Fibroblast of lung (primary cell): ENCODE results near the gene CFAP46. TPM values are rescaled to one million over a fixed set of nuclear protein-coding genes. Genes with fewer than 3 reads are reported as not detected.

Experiments
- DNase-seq, 2 donors: peaks; one replicate each; pipeline versions ENCODE4 v3.0.0 to v3.0.0-alpha.2; 2010; ENCODE audit warnings: low read depth in 2 of 2
- H2AFZ ChIP-seq: 2 replicates; pipeline ENCODE4 v1.5.1; 2012; ENCODE audit warnings: low read length, control low read depth, inconsistent platforms
- H3K27ac ChIP-seq: 2 replicates; pipeline ENCODE4 v1.5.1; 2011; ENCODE audit warnings: low read length, control low read depth; ENCODE audit not compliant: insufficient read depth
- H3K27me3 ChIP-seq: 2 replicates; pipeline ENCODE4 v1.5.1; 2011; ENCODE audit warnings: mild to moderate bottlenecking, low read length; ENCODE audit not compliant: control insufficient read depth, insufficient read depth
- H3K36me3 ChIP-seq: 2 replicates; pipeline ENCODE4 v1.5.1; 2011; ENCODE audit warnings: low read length; ENCODE audit not compliant: control insufficient read depth, insufficient read depth
- H3K4me1 ChIP-seq: 2 replicates; pipeline ENCODE4 v1.5.1; 2011; ENCODE audit warnings: low read length; ENCODE audit not compliant: control insufficient read depth, insufficient read depth; ENCODE audit errors: extremely low read depth
- H3K4me2 ChIP-seq: 2 replicates; pipeline ENCODE4 v1.5.1; 2011; ENCODE audit warnings: low read length, control low read depth; ENCODE audit not compliant: insufficient read depth; ENCODE audit errors: extremely low read depth
- H3K4me3 ChIP-seq, 4 experiments: fragments of 200-600 bp in 1 of 4; sonication (generic) in 1 of 4; replicated peaks in 1 of 4; 2 replicates each; pipeline ENCODE4 v1.5.1; 2011 to 2016; ENCODE audit warnings: low read length in 4 of 4, low read depth in 3 of 4, mild to moderate bottlenecking in 3 of 4, control low read depth in 2 of 4, inconsistent platforms in 1 of 4, mixed read lengths in 1 of 4; ENCODE audit not compliant: insufficient read depth in 1 of 4; ENCODE audit errors: control extremely low read depth in 1 of 4
- H3K79me2 ChIP-seq: 2 replicates; pipeline ENCODE4 v1.5.1; 2012; ENCODE audit warnings: mild to moderate bottlenecking, low read length, inconsistent platforms; ENCODE audit not compliant: control insufficient read depth, insufficient read depth
- H3K9ac ChIP-seq: 2 replicates; pipeline ENCODE4 v1.5.1; 2011; ENCODE audit warnings: mild to moderate bottlenecking, low read length, control low read depth; ENCODE audit not compliant: insufficient read depth
- H3K9me3 ChIP-seq: 2 replicates; pipeline ENCODE4 v1.5.1; 2012; ENCODE audit warnings: low read depth, low read length; ENCODE audit not compliant: control insufficient read depth, insufficient read depth
- H4K20me1 ChIP-seq: 2 replicates; pipeline ENCODE4 v1.5.1; 2011; ENCODE audit warnings: low read length; ENCODE audit not compliant: control insufficient read depth, insufficient read depth; ENCODE audit errors: extremely low read depth
- EZH2 ChIP-seq: IDR thresholded peaks from 2 replicates; pipeline ENCODE4 v1.5.1; 2012; ENCODE audit warnings: low read length, control low read depth, mild to moderate bottlenecking; ENCODE audit errors: missing control alignments
- polyA plus RNA-seq, 2 donors: library from polyadenylated mRNA; depleted of rRNA in 1 of 2; stranded (reverse) in 1 of 2; unstranded in 1 of 2; fragments of >200 nt; gene quantifications; 2 replicates each; pipeline ENCODE4 v1.2.1, GENCODE V29; 2011 to 2012; ENCODE audit warnings: missing spikeins in 1 of 2
- total RNA-seq: library from RNA; depleted of rRNA; stranded (reverse); fragments of >200 nt; gene quantifications from 2 replicates; pipeline ENCODE4 v1.2.1, GENCODE V29; 2014
- TF ChIP-seq, protein P1 (sequence below), 2 donors: IDR thresholded peaks in 1 of 2; conservative IDR thresholded peaks in 1 of 2; 1 replicate in 1 of 2; 2 replicates in 1 of 2; pipeline ENCODE4 v1.5.1; 2011 to 2012; ENCODE audit warnings: low read length in 2 of 2, control low read depth in 1 of 2, inconsistent platforms in 1 of 2, low read depth in 1 of 2, mild to moderate bottlenecking in 1 of 2

The CFAP46 gene
- total and polyA plus RNA-seq, 2 donors (not counting 1 experiment from before 2014, with no cell fraction given), result 0.25 to 0.66 TPM

DNA sequence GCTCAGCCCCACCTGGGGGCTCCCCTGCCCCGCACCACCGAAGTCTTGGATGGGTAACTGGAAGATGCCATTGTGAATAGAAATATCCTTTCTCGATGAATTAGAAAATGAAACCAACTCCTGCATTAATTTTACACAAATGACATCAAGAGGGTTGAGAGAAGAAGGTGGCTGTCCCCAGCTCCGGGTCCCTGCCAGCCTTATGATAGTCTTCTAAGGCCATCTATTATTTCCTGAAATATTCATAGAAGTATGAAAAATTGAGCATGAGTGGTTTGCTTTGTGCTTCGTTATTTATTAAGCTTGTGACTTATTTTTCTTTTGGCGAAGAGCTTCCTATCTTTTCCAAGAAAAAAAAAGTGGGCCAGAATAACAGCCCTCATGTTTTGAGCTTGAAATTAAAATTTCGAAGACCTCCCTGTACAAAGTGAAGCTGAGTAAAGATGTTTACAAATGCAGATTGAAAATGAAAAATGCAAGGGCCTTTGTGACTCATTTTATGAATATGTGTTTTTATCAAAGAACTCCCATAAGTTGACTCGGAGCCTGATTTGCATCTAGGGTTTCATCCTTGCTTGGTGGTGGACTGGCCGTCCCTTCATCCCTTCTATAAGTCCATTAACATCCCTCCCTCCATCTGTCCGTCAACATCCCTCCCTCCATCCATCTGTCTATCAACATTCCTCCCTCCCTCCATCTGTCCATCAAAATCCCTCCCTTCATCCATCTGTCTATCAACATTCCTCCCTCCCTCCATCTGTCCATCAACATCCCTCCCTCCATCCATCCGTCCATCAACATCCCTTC lies 20.5 kb upstream of the CFAP46 start:
- H3K4me2 ChIP-seq, result peak overlapping the region; percentile 83
- peak overlapping the region; percentile 55 to 78 (median 64) for H3K4me3 ChIP-seq
- H3K79me2 ChIP-seq, result no peaks in the 10 kb centered on the region
- no peaks in the 10 kb centered on the region for H3K36me3 ChIP-seq
- peak overlapping the region; percentile 53 for H3K9ac ChIP-seq
- no peaks in the 10 kb centered on the region for H4K20me1 ChIP-seq
- peak overlapping the region; percentile 87 for H2AFZ ChIP-seq
- H3K27ac ChIP-seq, result no peak overlapping the region
- H3K27me3 ChIP-seq, result peaks cover 2% of the 10 kb centered on the region
- H3K9me3 ChIP-seq, result no peaks in the 10 kb centered on the region
- peak; percentile 30 to 43 for DNase-seq
- peaks cover 2% of the 10 kb centered on the region for H3K4me1 ChIP-seq
- TF ChIP-seq EZH2, result no peak
- TF ChIP-seq, protein P1, sequence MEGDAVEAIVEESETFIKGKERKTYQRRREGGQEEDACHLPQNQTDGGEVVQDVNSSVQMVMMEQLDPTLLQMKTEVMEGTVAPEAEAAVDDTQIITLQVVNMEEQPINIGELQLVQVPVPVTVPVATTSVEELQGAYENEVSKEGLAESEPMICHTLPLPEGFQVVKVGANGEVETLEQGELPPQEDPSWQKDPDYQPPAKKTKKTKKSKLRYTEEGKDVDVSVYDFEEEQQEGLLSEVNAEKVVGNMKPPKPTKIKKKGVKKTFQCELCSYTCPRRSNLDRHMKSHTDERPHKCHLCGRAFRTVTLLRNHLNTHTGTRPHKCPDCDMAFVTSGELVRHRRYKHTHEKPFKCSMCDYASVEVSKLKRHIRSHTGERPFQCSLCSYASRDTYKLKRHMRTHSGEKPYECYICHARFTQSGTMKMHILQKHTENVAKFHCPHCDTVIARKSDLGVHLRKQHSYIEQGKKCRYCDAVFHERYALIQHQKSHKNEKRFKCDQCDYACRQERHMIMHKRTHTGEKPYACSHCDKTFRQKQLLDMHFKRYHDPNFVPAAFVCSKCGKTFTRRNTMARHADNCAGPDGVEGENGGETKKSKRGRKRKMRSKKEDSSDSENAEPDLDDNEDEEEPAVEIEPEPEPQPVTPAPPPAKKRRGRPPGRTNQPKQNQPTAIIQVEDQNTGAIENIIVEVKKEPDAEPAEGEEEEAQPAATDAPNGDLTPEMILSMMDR (conservative IDR thresholded peaks at IDR 0.05 in 1 of 2, IDR thresholded peaks at IDR 0.05 in 1 of 2; ENCODE audit: low read depth in 1 of 2, low read length in 2 of 2), result no peak

DNA sequence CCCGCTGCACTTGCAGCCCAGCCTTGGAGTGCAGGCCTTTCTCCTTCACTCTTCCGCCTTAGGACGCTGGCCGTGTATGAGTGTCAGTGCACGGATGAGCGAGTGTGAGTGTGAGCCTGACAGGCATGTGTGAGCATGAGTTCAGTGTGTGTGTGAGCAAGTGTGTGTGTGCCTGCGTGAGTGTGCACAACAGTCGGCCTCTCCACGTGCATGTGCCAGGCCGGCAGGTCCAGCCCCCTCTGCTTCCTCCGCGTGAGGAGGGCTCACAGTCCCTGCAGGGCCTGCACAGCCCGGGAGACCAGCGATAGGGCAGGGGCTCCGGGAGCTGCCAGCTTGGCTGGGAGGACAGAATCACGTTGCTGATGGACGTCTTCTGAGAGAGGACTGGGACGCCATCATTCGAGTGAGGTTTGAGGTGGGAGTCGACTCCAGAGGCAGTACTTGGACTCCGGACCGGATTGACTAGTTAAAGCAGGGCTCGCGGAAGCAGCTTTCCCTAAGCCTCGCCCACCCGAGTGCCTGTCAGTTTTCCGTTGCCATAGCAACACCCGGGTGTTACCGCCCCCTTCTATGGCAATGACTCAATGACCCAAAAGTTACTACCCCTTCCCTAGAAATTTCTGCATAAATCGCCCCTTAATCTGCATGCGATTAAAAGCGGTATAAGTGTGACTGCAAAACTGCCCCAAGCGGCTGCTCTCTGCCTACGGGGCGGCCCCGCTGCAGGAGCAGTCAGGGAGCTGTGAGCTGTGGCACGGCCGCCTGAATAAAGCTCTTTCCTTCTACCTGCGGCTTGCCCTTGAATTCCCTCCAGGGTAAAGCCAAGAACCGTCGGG lies 19.6 kb upstream of the CFAP46 start:
- no peak for TF ChIP-seq EZH2
- TF ChIP-seq, protein P1 (conservative IDR thresholded peaks at IDR 0.05 in 1 of 2, IDR thresholded peaks at IDR 0.05 in 1 of 2; ENCODE audit: low read depth in 1 of 2, low read length in 2 of 2), result peak in 1 of 2 donors; percentile 12
- Histone ChIP-seq H4K20me1 (no peaks in the 10 kb centered on the region), H3K79me2 (no peaks in the 10 kb centered on the region), H3K9me3 (no peaks in the 10 kb centered on the region), H3K27me3 (peaks cover 2% of the 10 kb centered on the region), H3K4me3 (peak overlapping the region; percentile 55 to 78 (median 64)), H3K9ac (peak overlapping the region; percentile 53), H3K4me2 (peak overlapping the region; percentile 83), H2AFZ (peak overlapping the region; percentile 87), H3K27ac (no peak overlapping the region), H3K36me3 (no peaks in the 10 kb centered on the region), H3K4me1 (peaks cover 2% of the 10 kb centered on the region)
- DNase-seq, result peak; percentile 71 to 78

DNA sequence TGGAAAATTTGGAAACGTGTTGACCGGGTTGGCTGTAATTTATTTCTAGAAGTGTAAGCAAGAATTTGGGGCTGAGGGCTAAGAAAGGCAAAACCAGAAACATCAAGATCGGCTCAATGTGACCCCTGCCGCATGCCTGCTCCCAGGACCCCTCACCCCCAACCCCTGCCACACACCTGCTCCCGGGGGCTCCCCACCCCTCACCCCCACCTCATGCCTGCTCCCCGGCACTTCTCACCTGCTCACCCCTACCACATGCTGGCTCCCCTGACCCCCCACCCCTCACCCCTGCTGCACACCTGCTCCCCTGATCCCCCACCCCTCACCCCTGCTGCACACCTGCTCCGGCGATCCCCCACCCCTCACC lies 19.0 kb upstream of the CFAP46 start:
- peaks cover 2% of the 10 kb centered on the region for H3K4me1 ChIP-seq
- no peak for DNase-seq
- H3K36me3 ChIP-seq, result no peaks in the 10 kb centered on the region
- no peak overlapping the region for H3K27ac ChIP-seq
- H2AFZ ChIP-seq, result no peak overlapping the region
- peaks cover 2% of the 10 kb centered on the region for H3K27me3 ChIP-seq
- no peaks in the 10 kb centered on the region for H4K20me1 ChIP-seq
- no peaks in the 10 kb centered on the region for H3K79me2 ChIP-seq
- H3K9me3 ChIP-seq, result no peaks in the 10 kb centered on the region
- H3K9ac ChIP-seq, result no peak overlapping the region
- peak overlapping the region; percentile 83 for H3K4me2 ChIP-seq
- TF ChIP-seq, protein P1 (conservative IDR thresholded peaks at IDR 0.05 in 1 of 2, IDR thresholded peaks at IDR 0.05 in 1 of 2; ENCODE audit: low read depth in 1 of 2, low read length in 2 of 2), result no peak
- TF ChIP-seq EZH2, result no peak
- no peak overlapping the region for H3K4me3 ChIP-seq
